GM18499 (cell line): ENCODE data around the gene APOBEC3H.
"Not testable (repeated sequence)": the region's sequence is repeated elsewhere in the genome, so short reads cannot be mapped to it uniquely, and the experiment has no call there.

Experiments used
- ATAC-seq: cut with Tn5 transposase; IDR thresholded peaks from one replicate; pipeline ENCODE4 v1.9.1; 2021; ENCODE audit warnings: moderate number of reproducible peaks; ENCODE audit not compliant: insufficient read depth, unreplicated experiment

The APOBEC3H gene

DNA sequence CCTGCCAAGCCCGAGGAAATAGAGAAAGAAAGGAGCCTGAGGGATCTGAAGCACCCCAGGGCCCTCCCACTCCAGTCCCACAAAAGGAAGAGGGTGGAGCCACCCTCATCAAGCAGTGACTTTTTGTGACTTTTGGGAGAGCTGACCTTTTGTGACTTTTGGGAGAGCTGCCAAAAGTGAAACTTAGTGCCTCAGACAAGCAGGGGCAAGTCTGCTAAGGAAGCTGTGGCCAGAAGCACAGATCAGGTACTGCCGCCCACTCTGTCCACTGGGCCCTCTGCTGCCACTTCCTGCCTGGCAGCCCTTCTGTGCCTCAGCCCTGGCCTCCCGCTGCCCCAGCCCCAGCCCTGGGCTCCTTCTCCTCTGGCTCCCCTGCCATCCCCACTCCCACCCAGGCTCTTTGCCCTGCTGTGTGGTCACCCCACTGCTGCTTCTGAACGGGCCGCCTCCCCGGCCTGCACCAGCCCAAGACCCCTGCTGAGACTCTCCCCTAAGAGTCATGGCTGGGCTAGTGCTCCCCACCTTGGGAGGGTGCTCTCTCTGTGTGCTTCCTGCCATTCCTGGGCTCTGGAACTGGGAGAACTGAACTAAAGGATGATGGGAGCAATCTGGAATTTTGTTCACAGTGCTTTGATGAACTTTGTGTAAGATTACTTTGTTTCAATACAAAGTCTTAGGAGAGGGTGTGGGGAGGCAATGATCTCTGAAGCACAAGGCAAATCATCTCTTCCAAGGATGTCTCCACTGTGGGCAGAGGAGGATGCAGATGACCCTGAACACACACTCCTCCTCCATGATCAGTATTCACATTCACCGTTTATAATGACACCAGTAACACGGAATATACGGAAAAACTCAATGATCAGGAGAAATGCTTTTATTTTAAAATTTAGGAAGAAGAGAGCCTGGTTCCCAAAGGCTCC, at the start of gene APOBEC3H:
APOBEC3H (plus strand) TSS at position 147 of the 923 bp plus-strand sequence. CDS start 3,035 bp downstream, outside the sequence.
- no peak for ATAC-seq

DNA sequence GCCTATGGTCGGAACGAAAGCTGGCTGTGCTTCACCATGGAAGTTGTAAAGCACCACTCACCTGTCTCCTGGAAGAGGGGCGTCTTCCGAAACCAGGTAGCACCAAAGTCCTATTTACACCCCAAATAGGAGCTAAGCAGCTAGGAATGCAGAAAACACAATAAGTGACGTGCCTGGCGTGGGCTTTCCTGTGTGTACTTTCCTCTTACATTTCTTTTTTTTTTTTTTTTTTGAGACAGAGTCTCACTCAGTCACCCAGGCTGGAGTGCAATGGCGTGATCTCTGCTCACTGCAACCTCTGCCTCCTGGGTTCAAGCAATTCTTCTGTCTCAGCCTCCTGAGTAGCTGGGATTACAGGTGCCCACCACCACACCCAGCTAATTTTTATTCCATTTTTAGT, 47.6 kb upstream of the APOBEC3H start:
- ATAC-seq: not testable (repeated sequence)

DNA sequence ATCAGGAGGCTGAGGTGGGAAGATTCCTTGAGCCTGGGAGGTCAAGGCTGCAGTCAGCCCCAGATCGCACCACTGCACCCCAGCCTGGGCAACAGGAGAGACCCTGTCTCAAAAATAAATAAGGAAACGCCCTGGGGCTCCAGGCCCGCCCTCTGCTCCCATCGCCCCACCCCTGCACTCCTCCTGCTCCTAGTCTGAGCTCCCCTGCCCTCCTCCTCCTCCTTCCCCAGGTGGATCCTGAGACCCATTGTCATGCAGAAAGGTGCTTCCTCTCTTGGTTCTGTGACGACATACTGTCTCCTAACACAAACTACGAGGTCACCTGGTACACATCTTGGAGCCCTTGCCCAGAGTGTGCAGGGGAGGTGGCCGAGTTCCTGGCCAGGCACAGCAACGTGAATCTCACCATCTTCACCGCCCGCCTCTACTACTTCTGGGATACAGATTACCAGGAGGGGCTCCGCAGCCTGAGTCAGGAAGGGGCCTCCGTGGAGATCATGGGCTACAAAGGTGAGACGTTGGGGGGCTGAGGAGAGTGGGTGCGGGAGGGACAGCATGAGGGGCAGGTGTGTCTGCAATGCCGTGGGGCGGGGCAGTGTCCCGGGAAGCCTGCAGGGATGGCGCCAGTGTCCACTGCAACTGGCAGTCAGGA, 45.1 kb upstream of the APOBEC3H start:
- not testable (repeated sequence) for ATAC-seq

DNA sequence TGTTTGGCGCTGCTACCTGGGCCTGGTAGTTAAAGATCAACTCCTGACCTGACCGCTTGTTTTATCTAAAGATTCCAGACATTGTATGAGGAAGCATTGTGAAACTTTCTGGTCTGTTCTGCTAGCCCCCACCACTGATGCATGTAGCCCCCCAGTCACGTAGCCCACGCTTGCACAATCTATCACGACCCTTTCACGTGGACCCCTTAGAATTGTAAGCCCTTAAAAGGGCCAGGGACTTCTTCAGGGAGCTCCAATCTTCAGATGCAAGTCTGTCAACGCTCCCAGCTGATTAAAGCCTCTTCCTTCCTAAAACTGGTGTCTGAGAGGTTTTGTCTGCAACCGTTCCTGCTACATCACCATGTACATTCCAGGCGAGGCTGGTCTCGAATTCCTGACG, 41.4 kb upstream of the APOBEC3H start:
- no peak for ATAC-seq

DNA sequence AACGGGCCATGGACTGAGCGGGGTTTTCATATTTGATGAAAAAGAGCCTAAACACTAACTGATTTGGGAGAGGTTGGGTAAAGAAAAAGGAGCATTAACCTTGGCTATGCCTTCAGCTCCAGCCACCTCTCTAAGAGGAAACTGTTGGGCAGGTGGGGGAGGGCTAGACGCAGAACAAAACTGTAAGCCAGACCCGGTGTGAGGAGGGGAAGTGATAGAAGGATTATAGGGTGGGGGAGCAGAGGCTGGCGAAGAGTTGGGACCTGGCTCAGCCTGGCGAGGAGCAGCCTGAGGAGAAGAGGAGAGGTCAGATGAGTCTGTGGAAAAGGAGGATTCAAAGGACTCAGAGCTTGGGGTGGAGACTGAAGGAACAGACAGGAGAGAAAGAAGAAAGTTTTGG, 35.8 kb upstream of the APOBEC3H start:
- ATAC-seq: not testable (repeated sequence)

DNA sequence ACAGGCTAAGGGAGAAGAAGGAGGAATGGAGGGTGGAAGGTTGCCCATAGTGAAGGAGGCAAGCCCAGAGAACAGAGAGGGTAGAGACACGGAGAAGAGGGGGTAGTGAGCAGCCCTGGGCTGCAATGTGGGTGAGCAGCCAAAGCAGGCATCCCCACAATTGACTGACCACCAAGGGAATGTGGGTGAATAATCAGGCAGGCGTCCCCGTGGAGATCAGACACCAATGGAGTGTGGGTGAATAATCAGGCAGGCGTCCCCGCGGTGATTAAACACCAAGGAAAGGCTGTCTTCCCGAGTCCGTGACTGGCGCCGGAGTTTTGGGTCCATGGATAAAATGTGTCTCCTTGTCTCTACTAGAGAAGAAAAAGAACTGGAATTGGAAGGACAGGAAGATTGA, 35.1 kb upstream of the APOBEC3H start:
- ATAC-seq: not testable (repeated sequence)

DNA sequence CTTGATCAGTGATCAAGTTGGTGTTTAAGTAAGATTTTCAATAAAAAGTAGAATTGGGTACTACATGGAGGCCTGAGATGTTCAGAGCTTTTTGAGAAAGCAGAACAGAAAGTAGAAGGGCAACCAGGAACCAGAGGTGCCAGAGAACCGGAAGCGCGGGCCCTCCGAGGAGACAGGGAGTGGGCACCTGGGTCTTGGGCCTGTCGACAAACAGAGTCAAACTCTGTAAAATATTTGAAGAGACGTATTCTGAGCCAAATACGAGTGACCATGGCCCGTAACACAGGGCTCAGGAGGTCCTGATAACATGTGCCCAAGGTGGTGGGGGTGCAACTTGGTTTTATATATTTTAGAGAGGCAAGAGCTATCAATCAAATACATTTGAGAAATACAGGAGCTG, 33.1 kb upstream of the APOBEC3H start:
- not testable (repeated sequence) for ATAC-seq

- ATAC-seq: not testable (repeated sequence)
Measured at GRCh38 chr22:39066442-39067276, 30.4 kb upstream of the APOBEC3H start.

DNA sequence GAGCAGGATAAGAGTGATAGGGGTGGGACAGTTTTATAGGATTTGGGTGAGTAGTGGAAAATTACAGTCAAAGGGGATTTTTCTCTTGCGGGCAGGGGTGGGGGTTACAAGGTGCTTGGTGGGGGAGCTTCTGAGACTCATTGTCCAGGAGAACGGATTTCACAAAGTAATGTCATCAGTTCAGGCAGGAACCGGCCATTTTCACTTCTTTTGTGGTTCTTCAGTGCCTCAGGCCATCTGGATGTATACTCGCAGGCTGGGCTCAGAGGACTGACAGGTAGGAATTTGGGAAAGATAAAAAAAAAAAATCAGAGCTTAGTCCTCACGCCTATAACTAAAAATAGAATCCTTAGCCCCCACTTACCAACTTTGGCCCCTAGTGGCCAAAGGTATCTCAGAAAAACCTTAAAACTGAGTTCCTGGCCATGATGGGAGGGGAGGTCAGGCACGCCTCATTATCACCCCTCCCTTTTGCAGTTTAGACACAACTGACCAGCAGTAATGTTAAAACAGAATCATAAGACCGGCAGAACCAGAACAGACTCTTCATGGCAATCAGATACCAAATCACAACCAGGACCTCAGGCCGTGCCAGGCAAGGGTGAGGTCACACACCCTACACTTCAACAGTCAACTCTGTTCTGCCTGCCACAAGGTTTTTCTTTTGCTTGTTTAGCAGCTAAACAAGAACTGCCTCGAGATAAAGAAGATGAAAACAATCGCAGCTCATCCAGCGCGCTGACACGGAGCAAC, 28.8 kb upstream of the APOBEC3H start:
- ATAC-seq: no peak

DNA sequence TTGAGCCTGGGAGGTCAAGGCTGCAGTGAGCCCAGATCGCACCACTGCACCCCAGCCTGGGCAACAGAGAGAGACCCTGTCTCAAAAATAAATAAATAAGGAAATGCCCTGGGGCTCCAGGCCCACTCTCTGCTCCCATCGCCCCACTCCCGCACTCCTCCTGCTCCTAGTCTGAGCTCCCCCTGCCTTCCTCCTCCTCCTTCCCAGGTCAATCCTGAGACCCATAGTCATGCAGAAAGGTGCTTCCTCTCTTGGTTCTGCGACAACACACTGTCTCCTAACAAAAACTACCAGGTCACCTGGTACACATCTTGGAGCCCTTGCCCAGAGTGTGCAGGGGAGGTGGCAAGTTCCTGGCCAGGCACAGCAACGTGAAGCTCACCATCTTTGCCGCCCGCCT, 26.9 kb upstream of the APOBEC3H start:
- no peak for ATAC-seq

DNA sequence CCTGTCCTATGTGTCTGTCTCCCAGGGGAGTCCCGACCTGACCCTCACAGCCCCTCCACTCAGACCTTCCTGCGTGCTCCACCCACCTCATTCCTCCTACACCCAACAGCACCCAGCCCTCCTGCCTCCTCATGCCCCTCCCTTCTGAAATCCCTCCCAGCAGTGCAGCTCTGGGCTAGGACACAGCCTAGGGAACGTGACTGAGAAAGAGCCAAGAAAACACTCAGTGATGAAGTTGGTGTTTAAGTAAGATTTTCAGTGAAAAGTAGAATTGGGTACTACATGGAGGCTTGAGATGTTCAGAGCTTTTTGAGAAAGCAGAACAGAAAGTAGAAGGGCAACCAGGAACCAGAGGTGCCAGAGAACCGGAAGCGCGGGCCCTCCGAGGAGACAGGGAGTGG, 24.5 kb upstream of the APOBEC3H start:
- not testable (repeated sequence) for ATAC-seq

- no peak for ATAC-seq
Measured at GRCh38 chr22:39073981-39074380, 23.1 kb upstream of the APOBEC3H start.

DNA sequence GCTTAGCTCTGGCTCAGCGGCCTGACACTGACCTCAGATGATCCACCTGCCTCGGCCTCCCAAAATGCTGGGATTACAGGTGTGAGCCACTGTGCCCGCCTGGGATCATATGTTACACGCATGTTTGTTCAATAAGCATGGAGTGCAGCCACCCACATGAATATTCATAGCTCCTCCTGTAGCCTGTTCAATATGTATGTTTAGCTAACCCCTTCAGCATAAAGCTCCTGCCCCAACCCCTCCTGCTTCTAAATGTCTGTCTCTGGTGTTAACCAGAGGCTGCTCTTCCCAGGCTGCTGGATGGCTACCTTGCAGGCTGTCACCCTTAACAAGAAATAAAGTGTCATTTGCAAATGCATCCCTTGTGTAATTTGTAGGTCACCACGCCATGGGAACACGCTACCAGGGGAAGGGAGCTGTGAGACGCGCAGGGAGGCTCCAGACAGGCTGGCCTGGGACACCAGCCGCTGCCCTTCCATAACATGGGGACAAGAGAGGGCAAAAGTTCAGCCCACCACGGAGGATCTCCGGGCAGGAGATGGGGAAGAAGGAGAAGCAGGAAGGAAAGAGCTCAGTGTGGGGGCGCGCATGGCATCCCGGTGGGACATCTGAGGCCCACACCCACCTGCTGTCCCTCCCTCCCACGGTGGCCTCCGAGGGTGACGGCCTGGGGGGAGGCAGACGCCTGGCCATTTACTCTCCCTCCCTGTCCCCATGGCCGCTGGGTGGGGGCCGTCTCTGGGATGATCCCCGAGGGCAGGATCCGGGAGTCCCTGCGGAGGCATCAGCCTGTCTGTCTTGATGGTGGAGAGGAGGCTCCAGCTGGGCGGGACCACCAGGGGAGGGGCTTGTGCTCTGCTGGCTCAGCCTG, 20.7 kb upstream of the APOBEC3H start:
- not testable (repeated sequence) for ATAC-seq

GRCh38 chr22:39077026-39077840, 19.8 kb upstream of the APOBEC3H start, which contains the start of gene APOBEC3G:
TSS of gene APOBEC3G (plus strand) at chr22:39077275. CDS start at chr22:39077362, 87 bp downstream.
- ATAC-seq: not testable (repeated sequence)

DNA sequence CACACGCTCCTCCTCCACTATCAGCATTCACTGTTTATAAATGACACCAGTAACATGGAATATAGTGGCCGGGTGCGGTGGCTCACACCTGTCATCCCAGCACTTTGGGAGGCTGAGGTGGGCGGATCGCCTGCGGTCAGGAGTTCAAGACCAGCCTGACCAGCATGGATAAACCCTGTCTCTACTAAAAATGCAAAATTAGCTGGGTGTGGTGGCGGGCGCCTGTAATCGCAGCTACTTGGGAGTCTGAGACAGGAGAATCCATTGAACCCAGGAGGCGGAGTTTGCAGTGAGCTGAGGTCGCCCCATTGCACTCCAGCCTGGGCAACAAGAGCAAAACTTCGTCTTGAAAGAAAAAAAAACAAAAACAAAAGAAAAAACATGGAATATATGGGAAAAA, 19.1 kb upstream of the APOBEC3H start:
- ATAC-seq: not testable (repeated sequence)

GRCh38 chr22:39078329-39078728, 18.7 kb upstream of the APOBEC3H start:
- ATAC-seq: no peak

GRCh38 chr22:39079054-39079637, 17.9 kb upstream of the APOBEC3H start:
- not testable (repeated sequence) for ATAC-seq
